Fibroblast of lung (primary cell): Measurements from ENCODE around the gene ZNF764.

ENCODE experiments used
- CTCF ChIP-seq, 2 donors: IDR thresholded peaks in 1 of 2; conservative IDR thresholded peaks in 1 of 2; 1 replicate in 1 of 2; 2 replicates in 1 of 2; pipeline ENCODE4 v1.5.1; 2011 to 2012; ENCODE audit warnings: low read length in 2 of 2, control low read depth in 1 of 2, inconsistent platforms in 1 of 2, low read depth in 1 of 2, mild to moderate bottlenecking in 1 of 2
- EZH2 ChIP-seq: IDR thresholded peaks from 2 replicates; pipeline ENCODE4 v1.5.1; 2012; ENCODE audit warnings: low read length, control low read depth, mild to moderate bottlenecking; ENCODE audit errors: missing control alignments

DNA sequence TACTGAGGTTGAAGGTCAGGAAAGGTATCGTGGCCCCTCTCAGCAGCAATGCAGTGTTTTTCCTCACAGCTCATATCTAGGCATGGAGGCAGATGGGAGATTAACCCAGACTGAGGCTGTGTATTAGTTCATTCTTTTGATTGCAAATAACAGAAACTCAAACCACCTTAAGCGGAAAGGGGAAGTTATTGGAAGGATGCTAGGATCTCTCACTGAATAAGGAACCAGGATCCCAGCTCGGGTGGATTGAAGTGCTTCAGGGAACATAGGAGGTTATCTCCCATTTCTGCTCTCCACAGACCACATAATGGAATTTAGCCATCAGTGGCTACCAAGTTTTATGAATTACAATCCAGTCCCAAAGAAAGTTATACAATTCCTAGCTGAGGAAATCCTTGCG, 43.8 kb upstream of the ZNF764 start:
- TF ChIP-seq CTCF (conservative IDR thresholded peaks at IDR 0.05 in 1 of 2, IDR thresholded peaks at IDR 0.05 in 1 of 2; ENCODE audit: low read depth in 1 of 2, low read length in 2 of 2) (no peak), EZH2 (no peak)
